ENCODE measurements around the gene TRIO.
"Not testable (repeated sequence)": the region's sequence is repeated elsewhere in the genome, so short reads cannot be mapped to it uniquely, and the experiment has no call there.

TRIO gene

DNA sequence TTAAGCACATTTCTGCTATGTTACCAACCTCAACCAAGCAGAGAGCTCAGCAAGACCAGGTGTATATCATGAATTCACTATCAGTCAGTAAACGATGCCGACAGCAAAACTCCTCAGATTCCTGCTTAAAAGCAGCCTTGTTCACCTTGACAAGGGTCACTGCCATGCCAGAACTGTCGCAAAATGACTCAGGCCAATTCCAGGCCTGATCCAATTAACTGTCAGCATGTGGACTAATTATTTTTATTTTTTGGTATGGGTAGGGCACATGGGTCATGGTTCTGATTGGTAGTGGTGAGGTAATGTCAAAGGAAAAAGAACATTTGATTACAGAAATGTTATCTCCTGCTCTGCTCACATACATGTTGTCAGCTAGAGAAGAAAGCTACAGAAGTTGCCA, 224.2 kb downstream of the TRIO start:
- DNase-seq: no peak

DNA sequence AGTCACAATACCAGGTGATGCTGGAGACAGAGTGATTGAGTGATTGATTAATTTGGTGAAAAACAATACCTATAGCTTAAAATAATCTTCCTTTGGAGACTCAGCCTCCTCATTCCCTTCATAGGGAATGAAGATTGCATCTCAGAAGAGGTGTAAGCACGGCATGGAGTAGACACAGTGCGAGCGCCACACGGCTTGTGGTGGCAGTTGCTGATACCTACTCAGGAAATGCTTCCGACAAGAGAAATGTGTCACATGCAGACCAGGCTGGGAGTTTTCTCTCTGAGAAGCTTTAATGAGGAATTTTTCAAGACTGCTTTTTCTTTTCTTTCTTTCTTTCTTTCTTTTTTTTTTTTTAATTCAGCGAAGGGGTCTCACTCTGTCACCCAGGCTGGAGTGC, 226.6 kb downstream of the TRIO start:
- DNase-seq: no peak

DNA sequence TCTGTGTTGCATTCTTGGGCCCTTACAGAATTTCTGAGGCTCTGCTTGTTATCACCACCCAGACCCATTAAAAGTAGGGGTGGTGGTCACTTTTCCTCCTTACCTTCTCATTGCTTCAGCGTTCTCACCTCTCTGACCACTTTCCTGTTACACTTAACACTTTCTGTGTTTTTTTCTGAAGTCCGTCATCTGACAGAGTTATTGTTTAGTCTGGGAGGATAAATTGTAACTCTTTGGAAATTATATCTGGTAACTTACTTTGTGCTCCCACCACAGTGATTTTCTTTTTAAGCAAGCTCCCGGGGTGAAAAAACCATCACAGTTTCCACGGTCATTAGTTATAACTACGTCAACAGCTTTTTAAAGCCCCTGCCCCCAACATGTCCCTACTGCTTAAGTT, 227.2 kb downstream of the TRIO start:
- no peak for DNase-seq

DNA sequence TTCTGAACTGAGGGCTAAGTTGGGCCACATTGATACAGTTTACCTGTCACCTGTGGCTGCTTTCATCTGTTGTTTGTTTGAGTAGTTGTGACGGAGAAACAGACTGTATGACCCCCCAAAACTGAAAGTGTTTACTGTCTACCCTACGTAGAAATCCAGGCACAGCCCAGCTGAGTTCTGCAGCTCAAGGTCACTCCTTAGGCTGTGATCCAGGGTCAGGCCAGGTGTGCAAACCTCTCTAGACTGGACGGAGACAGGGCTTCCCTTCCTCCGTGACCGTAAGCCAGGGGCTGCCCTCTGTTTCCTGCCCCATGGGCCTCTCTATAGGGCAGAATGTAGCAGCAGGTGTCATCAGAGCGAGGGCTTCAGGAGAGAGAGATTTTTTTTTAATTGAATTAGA, 230.5 kb downstream of the TRIO start:
- DNase-seq: no peak

DNA sequence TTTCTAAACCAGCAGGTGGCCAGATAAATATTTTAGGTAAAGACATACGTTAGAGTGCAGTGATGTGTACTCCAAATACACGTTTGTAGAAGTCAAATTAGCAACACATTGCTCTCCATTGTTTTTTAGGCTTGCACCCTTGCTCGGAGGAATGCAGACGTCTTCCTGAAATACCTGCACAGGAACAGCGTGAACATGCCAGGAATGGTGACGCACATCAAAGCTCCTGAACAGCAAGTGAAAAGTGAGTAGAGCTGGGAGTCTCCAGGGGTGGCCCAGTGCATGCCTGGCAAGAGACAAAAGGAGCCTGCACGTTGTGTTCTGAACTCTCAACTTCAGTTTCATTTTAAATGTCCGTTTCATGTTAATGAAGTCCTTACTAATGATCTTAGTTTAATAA, 231.0 kb downstream of the TRIO start:
- no peak for DNase-seq

DNA sequence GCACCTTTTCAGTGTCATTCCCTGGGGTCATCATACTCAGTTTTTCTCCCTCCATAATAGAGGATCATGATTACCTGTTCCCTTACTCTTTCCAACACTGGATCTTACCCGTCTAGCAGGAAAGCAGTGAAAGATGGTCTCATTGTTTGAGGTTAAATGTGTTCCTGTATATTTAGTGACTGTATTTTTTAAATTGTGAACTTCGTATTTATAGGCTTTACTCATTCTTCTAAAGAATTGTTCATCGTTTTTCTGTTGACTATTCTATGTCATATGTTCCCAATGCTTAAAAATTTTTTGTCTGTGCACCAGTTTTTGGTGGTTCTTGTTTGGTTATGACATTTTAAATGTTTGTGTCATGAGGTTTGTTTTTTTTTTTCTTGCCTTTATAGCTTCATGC, 233.6 kb downstream of the TRIO start:
- DNase-seq: no peak

DNA sequence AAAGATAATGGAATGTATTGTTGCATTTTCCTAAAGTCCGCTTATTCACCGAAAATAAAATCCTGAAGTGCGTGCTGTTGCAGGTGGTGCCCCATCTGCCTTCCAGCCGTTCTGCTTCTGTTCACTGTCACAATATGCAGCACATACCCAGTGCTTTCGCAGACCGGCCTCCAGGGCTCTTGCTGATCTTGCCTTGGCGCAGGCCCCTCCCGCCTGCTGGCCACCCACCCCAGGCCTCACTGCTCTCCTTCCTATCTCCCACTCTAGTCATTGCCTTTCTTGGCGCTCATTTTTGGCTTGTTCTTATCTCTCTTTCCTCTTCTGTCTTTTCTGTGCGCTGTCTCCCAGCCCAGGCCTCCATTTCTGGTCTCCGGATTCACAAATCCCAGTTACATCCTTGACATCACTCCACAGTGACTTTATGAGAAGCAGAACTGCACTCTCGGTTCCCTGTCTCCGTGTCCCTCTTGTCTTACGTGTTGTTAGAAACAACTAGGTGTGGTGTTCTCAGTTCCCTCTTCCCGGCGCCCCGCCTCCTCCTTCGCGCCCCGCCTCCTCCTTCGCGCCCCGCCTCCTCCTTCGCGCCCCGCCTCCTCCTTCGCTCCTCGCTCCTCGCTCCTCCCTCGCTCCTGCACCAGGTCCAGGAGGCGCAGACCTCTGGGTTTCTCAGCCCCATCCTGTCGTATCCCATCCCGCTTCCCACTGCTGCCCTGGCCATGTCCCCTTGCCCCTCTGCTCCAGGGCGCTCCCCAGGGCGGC, 236.8 kb downstream of the TRIO start:
- DNase-seq: no peak

DNA sequence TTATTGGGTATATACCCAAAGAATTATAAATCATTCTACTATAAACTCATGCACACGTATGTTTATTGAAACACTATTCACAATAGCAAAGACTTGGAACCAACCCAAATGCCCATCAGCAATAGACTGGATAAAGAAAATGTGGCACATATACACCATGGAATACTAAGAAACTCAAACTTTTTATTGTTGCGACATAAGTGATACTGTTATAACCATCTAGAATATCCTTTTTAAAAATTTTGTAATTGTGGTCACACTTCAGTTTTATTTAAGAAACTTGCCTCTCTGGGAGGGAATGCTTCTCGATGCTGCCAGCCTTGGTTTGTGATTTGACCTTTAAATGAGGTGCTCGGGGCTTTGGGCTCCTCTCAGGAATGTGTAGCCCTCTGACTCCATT, 237.6 kb downstream of the TRIO start:
- no peak for DNase-seq

DNA sequence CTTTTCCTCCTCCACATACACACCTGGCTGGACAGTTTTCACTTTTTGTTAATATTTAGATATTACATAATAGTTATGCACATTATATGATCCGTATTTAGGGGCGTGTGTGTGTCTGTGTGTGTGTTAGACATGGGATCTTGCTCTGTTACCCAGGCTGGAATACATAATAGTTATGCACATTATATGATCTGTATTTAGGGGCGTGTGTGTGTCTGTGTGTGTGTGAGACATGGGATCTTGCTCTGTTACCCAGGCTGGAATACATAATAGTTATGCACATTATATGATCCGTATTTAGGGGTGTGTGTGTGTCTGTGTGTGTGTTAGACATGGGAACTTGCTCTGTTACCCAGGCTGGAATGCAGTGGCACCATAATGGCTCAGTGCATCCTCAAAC, 239.5 kb downstream of the TRIO start:
- no peak for DNase-seq

DNA sequence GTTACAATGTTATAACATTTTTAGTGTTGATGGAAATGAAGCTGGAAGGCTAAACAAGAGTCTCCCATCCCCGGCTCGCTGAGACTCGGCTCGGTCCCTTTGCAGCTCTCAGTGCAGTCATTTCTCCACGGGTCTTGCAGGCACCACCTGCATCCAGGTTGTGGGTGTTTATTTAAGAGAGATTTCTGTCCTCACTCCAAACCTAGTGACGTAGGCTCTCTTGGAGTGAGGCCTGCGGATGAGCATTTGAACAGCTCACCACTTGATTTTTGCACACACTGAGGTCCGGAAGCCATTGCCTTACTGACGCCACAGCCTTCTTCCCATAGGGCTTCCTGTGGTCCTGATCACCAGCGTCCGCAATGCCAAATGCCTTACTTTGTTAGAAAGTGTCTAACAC, 240.8 kb downstream of the TRIO start:
- peak; percentile 96 for DNase-seq

DNA sequence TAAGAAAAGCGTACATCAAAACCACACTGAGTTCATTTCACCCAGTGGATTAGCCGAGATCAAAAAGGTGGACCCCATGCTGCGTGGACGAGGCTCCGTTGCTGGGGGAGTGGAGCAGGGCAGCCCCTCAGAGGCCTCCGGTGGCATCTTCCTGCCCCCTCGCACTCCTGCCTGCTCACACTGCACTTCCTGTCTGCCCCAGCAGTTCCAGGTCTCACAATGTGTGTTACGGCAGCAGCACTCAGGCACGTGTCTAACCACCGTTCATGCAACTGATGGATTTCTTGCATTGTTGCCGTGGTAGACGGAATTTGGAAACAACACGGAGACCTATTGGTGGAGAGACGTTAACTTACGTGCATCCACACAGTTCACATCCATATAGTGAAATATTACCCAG, 241.9 kb downstream of the TRIO start:
- no peak for DNase-seq

DNA sequence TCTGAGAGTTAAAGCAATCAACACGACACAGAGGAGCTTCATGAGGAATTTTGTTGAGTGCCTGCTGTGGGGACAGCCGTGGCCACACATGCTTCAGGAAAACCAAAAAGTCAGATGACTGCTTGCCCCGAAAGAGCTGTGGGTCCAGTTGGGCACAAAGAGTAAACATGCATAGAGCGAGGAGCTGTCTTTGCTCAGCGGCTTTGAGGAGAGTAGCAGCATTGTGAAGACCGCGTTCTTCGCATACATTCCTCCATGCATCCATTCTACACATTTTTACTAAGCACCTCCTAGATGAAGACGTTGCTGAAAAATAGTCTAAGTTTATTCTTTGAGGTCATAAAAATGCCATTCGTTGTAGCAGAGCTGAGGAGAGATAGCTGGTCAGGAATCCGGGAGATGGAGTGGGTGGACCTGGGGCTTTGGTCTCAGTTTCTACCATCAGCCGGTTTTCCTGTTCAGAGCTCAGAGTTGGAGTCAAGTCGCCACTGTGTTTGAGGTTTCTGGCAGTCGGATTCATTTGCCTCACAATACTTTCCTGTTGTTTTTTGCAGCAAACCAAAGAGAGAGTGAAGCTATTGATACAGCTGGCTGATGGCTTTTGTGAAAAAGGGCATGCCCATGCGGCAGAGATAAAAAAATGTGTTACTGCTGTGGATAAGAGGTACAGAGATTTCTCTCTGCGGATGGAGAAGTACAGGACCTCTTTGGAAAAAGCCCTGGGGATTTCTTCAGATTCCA, 243.9 kb downstream of the TRIO start:
- DNase-seq: no peak

DNA sequence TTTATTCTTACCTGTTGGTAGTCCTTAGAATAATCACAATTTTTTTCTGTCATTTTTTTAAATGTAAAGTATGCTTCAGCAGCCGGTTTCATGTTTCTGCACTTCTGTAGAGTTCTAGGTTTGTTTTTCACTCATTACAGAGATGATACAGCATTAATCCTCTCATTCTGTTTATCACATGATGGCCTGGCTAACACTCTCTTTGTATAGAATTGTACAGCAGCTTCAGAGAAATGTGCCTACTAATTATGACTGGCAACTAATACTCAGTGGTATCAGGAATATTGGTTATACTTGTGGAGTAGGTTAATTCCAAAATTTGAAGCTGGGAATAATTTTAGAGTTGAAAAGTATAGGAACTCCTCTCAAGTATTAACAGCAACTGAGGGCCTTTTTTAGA, 245.6 kb downstream of the TRIO start:
- no peak for DNase-seq

DNA sequence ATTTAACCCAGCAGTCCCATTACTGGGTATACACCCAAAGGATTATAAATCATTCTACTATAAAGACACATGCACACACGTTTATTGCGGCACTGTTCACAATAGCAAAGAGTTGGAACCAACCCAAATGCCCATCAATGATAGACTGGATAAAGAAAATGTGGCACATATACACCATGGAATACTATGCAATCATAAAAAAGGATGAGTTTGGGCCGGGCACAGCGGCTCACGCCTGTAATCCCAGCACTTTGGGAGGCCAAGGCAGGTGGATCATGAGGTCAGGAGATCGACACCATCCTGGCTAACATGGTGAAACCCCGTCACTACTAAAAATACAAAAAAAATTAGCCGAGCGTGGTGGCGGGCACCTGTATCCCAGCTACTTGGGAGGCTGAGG, 249.4 kb downstream of the TRIO start:
- not testable (repeated sequence) for DNase-seq

DNA sequence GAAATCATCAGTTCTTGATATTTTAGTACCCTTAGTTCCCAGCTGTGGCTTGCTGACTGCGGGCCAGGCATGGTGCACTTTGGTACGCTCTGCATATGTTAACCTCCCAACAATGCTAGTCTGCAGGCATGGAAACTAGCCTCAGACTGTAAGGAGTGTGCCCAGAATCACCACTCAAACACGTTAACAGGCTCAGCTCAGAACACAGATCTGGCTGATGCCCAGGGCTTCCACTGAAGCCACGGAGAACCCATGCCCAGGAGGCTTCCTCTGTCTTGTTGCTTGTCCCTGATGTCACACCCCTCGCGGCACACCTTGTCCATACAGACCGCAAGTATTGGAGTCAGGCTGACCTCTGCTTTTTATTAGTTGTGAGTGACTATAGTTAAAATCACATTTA, 251.2 kb downstream of the TRIO start:
- no peak for DNase-seq

DNA sequence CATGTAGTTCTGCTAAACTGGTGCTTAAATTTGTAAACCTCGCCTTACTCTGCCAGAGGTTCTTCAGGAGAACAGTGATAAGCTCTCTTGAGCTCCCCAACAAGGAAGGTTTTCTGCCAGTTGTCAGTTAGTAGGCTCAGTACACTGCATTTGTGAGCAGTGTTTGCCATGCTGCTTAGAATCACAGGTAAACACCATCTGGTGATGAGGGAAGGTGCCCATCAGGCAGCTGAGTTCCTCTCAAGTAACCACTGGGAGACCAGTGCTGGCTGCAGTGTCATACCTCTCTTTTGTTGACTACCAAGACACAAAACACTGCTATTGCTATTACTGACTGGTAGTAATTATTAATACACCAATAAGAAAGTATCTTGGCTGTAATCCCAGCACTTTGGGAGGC, 252.3 kb downstream of the TRIO start:
- no peak for DNase-seq

DNA sequence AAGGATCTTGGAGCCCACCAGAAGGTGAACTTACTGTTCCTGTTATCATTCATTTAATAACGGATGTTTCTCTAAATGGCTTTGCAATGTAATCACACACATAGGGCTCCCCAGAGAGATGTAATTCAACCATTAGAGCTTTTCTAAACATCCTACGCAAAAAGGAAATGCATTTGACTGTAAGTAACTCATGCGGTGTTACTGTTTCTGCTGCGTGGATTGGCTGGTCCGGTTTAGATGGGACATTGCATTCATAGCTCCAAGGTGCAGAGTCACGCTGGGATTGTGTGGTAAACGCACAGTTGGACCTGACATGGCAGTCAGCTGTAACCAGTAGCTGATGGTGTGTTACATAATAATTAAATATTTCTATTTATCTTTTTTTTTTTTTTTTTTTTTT, 252.9 kb downstream of the TRIO start:
- no peak for DNase-seq

DNA sequence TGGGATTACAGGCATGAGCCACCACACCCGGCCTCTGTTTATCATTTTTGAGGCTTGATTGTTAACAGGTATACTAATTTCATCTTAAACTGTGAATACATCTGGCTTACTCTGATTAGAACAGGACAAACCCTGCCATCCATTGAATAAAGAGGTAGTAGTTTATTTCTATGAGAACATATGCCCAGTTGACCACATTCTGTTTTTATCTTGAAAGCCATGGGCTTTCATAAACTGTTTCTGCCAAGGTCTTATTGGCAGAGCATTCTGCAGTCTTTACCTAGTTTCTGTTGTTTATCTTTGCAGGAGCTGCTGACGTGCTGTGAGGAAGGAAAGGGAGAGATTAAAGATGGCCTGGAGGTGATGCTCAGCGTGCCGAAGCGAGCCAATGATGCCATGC, 253.6 kb downstream of the TRIO start:
- DNase-seq: no peak

DNA sequence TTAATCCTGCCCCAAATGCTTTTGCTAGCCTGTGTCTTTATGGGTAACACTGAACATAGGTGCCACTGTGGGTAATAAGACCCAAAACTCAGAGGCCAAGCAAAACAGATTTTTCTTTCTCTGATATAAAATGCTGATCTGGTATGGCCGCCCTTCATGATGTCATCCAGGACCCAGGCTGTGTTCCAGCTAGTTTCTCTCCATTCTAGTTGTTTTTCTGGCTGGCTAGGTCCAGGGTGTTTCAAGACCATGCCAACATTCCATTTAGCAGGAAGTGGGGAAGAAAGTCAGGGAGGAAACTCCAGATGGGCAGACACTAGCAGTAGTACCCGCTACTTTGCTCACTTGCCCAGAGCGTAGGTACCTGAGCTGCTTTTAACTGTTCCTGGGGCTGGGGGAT, 254.6 kb downstream of the TRIO start:
- DNase-seq: no peak

DNA sequence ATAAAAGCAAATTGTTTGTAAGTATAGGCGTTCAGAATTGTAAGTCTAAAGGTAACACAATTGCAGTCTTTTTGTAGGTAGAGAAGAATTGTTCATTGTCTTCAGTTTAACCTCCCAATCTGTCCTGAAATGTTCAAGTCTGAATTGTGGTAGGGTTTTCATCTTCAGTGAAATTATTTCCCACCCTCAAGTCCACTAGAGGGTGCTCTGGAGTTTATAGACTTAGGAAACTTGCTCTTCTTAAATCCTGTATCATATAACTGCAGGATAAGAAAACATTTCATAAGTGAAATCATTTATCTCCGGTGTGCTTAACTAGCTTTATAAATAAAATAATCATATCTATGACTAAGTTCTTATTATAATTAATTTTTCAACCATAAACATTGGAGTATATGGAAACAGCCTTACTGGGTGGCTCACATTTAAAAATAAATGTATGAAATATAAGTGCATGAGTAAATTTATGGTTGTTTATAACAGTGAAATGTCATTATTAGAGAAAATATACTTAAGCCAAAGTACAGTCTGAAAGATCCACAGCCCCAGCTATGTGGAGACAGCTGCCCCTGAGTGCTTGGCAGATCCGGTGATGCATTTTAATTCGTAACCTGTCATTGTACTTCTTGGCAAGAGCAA, 256.0 kb downstream of the TRIO start:
- peak; percentile 72 for DNase-seq

DNA sequence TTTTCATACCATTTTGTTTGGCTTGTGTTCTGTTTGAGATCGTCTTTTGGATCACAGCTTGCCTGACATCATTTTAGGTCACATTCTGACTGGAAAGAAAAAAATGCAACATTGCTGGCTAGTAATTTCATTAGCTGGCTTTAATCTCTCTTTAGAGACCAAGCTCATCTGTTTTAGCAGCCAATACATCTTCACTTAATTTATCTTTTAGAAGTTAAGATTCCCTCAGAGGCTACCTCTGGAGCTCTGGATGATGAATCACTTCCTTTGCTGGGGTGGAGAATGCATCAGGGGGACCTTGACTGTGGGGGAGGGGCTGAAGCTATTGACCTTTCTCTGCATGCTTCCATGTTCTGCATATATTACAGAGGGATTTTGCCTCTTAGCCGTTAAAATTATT, 256.9 kb downstream of the TRIO start:
- no peak for DNase-seq

DNA sequence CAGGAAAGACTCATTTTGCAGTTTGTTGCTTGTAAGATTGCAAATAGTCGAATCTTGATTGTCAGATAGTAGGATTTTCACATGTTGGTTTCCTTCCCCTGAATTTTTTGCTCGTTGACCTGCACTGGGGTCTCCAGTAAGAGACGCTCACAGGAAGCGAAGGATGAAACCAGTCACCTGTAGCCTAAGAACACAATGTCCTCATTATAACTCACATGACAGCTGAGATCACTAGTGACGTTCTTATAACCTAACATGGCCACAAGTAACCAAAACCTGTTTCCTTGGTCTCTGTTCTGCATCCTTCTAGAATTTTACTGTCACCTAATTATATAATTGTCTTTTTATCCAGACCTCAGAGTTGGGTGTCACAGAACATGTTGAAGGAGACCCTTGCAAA, 257.5 kb downstream of the TRIO start:
- DNase-seq: no peak

DNA sequence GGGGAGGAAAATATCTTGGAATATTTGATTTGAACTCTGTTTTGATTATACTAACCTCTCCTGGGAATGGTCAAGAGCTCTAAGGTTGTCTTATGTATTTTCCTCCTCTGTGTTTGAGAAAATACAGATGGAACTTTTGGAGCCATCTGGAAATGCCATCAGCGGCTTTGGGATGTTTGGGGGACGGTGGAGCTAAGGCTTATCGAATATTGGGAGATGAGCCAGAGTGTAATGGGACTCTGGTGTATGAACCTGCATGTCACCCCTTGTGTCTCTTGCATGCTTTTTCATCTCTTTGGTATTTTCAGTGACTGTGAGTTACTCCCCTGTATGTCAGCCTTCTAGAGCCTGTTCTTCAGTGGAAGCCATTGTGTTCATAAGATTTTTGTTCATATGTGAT, 258.5 kb downstream of the TRIO start:
- DNase-seq: no peak

DNA sequence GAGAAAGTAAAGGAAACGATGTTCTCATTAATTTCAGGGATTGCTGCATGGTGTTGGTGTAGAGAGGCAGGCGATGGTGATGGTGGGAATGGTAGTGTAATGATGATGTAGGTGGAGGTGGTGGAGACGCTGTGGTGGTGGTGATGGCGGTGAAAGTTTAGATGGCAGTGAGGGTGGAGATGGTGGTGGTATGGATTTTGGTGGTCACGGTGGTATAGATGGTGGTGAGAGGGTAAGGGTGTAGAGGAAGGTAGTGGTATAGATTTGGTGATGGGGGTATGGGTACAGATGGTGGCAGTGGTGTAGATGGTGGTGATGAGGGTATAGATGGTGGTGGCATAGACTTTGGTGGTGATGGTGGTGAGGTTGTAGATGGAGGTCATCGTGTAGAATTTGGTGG, 259.3 kb downstream of the TRIO start:
- no peak for DNase-seq
